ENCODE data around the gene LRRC56.

The LRRC56 gene

DNA sequence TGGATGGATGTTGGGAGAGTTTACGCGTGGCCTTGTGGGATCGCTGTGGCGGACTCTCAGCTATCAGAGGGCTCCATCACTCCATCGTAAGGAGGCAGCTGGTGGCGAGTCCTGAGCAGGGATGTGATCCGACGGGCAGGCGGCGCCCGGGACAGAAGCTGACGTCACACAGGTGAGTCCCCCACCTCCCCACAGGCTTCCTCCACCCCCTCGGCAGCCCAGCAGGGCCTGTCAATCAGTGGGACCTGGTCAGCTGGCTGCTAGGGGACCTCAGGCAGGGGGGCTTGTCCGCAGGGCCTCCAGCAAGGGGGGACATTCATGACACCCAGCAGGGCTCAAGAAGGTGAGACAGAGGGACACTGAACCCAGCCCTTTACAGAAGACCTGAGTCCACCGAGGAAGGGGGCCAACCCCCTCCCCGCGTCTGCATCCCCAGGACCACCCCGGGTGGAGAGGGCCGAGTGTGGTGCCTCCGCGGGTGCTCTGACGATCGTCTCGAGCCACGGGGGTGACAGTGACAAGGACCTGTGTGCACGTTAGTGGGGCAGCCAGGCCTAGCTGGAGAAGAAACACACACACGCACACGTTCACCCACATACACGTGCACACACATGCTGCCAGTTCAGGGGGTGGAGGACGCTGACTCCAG, 9.0 kb upstream of the LRRC56 start:
- no peak for DNase-seq

DNA sequence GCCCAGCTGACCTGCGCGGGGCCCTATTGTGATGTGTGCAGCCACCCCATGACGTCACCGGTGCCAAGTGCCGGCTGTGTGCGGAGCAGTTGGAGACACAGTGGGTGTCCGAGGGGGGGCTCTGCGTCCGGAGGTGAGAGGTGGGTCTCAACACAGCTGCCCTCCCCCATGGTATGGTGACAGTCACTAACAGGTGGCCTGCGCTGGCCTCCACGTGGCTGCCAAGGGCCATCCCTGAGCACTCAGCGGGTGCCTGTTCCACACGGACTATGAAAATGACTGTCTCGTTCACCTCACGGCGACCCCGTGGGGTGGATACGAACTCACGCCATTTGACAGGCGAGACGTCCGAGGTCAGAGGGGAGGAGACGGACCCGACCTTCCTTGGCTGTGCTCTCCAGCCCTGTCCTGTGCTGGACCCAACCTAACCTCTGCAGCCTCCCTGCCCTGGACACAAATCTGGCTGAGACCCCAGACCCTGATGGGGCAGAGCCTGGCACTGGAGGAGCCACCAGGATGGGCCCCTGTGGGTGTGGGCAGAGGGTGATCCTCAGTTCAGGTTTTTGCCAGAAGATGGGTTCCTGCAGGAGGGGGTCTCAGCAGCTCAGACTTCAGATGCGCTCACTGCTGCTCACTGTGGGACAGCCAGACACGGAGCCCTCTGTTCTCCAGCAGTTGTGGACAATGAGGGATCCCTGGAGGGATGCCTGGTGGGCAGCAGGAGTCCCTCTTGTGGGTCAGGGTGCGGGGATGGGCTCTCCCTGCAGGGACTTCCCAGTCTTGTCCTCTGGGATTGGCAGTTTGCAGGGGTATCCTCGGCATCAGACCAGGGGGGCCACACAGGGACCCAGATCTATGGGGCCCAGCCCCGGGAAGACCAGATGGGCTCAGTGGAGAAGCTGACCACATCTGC, 8.3 kb upstream of the LRRC56 start:
- DNase-seq: no peak

GRCh38 chr11:529728-530411, 7.5 kb upstream of the LRRC56 start:
- DNase-seq: no peak

- DNase-seq: no peak
Measured at GRCh38 chr11:530960-531831, 6.1 kb upstream of the LRRC56 start.

GRCh38 chr11:531919-532526, 5.3 kb upstream of the LRRC56 start:
- DNase-seq: no peak

GRCh38 chr11:532527-532985, 4.8 kb upstream of the LRRC56 start:
- DNase-seq: no peak

DNA sequence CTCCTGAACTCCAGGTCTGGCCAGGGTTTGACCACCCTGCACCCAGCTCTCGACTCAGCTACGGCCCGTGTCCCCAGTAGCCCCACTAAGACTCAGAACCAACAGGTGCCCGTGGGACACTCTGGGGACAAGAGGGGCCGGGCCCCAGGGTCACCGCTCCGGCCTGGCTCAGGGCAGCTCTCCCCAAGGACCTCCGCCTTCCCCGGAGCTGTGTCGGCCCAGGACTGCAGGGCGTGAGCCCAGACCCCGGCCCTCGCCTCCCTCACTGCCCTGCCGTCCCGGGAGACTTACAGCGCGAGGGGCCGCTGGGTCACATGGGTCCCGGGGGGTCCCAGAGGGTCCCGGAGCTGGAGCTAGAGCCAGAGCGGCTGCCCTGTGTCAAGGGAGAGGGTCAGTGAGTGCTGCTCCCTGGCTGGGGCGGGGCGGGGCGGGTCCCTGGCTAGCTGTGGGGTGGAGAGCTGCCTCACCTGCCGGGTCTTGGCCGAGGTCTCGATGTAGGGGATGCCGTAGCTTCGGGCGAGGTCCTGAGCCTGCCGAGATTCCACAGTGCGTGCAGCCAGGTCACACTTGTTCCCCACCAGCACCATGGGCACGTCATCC, 4.2 kb upstream of the LRRC56 start:
- DNase-seq: no peak

GRCh38 chr11:533586-534395, 3.5 kb upstream of the LRRC56 start:
- DNase-seq: no peak

GRCh38 chr11:534396-535209, 2.7 kb upstream of the LRRC56 start:
- DNase-seq: peak; percentile 66

DNA sequence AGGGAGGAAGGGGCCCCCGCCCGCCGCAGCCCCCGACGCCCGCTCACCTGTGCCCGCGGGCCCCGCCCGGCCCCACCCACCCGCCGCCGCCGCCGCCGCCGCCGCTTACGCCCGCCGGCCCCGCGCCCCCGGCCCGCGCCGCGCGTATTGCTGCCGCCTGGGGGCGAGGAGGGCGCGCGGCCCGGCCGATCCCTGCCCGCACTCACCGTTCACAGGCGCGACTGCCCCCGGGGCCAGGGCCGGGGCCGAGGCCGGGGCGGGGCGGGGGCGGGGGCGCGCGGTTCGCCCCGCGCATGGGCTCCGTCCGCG, 2.2 kb upstream of the LRRC56 start:
- no peak for DNase-seq

DNA sequence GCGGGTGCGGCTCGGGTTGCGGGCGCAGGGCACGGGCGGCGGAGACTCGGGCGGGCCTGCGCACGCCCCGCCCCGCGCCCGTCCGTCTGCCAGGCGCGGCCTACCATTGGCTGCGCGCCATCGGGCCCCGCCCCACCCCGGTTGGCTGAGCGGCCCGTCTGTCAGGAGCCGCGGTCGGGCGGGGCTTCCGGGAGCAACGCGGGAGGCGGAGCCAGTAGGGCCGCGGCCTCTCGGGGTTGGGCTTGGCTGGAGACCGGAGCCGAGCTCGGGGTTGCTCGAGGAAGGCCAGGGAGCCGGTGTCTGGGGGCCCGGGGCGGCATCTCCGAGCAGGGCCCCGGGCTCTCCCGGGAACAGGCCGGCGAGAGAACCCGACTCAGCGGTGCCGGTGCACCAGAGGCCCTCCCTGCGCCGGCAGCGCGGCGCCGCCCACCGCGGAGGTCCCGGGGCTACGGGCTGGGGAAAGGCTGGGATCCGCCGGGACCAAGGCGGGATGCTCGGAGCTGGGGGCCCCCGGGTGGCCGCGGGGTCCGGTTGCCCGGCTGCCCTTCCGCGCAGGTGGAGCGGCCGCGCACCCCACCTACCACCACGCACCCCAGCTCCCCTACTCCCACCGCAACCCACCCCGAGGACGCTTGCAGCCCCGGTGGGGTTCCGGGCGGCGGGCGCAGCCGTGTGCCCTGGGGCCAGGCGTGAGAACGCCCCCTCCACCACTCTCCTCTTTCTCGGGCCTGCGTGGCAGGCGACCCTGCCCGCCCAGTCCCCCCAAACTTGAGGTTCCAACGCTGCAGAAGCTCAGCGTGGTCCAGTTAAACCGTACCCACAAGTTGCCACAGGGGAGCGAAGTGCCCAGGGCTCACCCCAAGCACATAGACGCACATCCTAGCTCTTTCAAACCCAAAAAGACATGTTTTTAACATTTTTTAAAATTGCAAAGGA, 1.5 kb upstream of the LRRC56 start, which contains the start of gene HRAS:
HRAS (minus strand) TSS at position 58 of the 936 bp plus-strand sequence.
- DNase-seq: peak; percentile 87

GRCh38 chr11:537622-538430, 499 bp downstream of the LRRC56 start:
- no peak for DNase-seq

- no peak for DNase-seq
Measured at GRCh38 chr11:538431-539051, 1.2 kb downstream of the LRRC56 start.

GRCh38 chr11:539971-540481, 2.7 kb downstream of the LRRC56 start:
- DNase-seq: no peak

GRCh38 chr11:540583-541432, 3.5 kb downstream of the LRRC56 start:
- no peak for DNase-seq

DNA sequence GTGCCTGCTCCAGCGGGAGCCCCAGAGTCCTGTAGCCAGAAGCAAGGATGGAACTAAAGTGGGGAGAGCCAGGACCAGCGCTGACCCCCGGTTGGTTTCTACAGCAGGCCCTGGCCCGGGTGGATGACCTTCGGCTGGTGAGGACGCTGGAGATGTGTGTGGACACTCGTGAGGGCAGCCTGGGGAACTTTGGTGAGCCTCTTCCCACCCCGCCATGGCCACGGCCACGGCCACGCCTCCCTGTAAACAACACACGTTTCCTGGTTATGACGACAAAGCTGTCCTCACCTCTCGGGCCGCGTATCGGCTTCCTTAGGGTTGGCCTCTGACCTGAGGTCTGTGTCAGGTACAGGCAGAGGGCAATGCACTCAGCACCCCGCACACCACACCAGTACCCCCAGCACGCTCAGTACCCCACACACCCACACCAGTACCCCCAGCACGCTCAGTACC, 4.1 kb downstream of the LRRC56 start:
- DNase-seq: no peak
